Suppressor macrophage (primary cell): ENCODE data around the gene BMPR1B.
"Not testable (repeated sequence)": the region's sequence is repeated elsewhere in the genome, so short reads cannot be mapped to it uniquely, and the experiment has no call there.

Experiments
- DNase-seq, 4 experiments: peaks; one replicate each; pipeline ENCODE4 v3.0.0-alpha.2; 2020 to 2022

Gene BMPR1B

GRCh38 chr4:94763500-94763899, 5.7 kb downstream of the BMPR1B start:
- no peak for DNase-seq

- no peak for DNase-seq
Measured at GRCh38 chr4:94764069-94764468, 6.3 kb downstream of the BMPR1B start.

GRCh38 chr4:94765174-94765573, 7.4 kb downstream of the BMPR1B start:
- DNase-seq = no peak

GRCh38 chr4:94765648-94766047, 7.9 kb downstream of the BMPR1B start:
- no peak for DNase-seq

- no peak for DNase-seq
Measured at GRCh38 chr4:94766856-94767255, 9.1 kb downstream of the BMPR1B start.

- DNase-seq = no peak
Measured at GRCh38 chr4:94767446-94767845, 9.7 kb downstream of the BMPR1B start.

GRCh38 chr4:94782707-94783106, 25.0 kb downstream of the BMPR1B start:
- no peak for DNase-seq

- no peak for DNase-seq
Measured at GRCh38 chr4:94791701-94792100, 33.9 kb downstream of the BMPR1B start.

GRCh38 chr4:94798808-94799207, 41.1 kb downstream of the BMPR1B start:
- DNase-seq = no peak

GRCh38 chr4:94801016-94801415, 43.3 kb downstream of the BMPR1B start:
- no peak for DNase-seq

- no peak for DNase-seq
Measured at GRCh38 chr4:94802091-94802490, 44.3 kb downstream of the BMPR1B start.

- DNase-seq = no peak
Measured at GRCh38 chr4:94803181-94803580, 45.4 kb downstream of the BMPR1B start.

GRCh38 chr4:94804650-94805049, 46.9 kb downstream of the BMPR1B start:
- DNase-seq = no peak

- DNase-seq = no peak
Measured at GRCh38 chr4:94806376-94806775, 48.6 kb downstream of the BMPR1B start.

GRCh38 chr4:94811643-94812042, 53.9 kb downstream of the BMPR1B start:
- no peak for DNase-seq

- no peak for DNase-seq
Measured at GRCh38 chr4:94813221-94813620, 55.5 kb downstream of the BMPR1B start.

- DNase-seq = peak; percentile 16 to 69 (median 38)
Measured at GRCh38 chr4:94814237-94814636, 56.5 kb downstream of the BMPR1B start.

GRCh38 chr4:94819371-94820168, 61.8 kb downstream of the BMPR1B start:
- DNase-seq = no peak

- no peak for DNase-seq
Measured at GRCh38 chr4:94826206-94826605, 68.5 kb downstream of the BMPR1B start.

GRCh38 chr4:94827481-94828110, 69.8 kb downstream of the BMPR1B start:
- peak in 1 of 4 experiments; percentile 22 for DNase-seq

GRCh38 chr4:94828882-94829281, 71.1 kb downstream of the BMPR1B start:
- no peak for DNase-seq

GRCh38 chr4:94831607-94832006, 73.9 kb downstream of the BMPR1B start:
- DNase-seq = no peak

GRCh38 chr4:94832329-94832728, 74.6 kb downstream of the BMPR1B start:
- DNase-seq = not testable (repeated sequence)

GRCh38 chr4:94833394-94833793, 75.6 kb downstream of the BMPR1B start:
- no peak for DNase-seq
